HCT116 (cell line): ENCODE results near the gene GFPT1. TPM values are rescaled to one million over a fixed set of nuclear protein-coding genes. Genes with fewer than 3 reads are reported as not detected.

Source experiments
- ATAC-seq: fragments of 200-7000 bp; cut with Tn5 transposase; 2 replicates; pipeline ENCODE4 v1.9.1; 2020; ENCODE audit warnings: mild to moderate bottlenecking, moderate library complexity
- BruUV-seq: library from RNA; stranded (reverse); fragments of 400-500 nt; replicated peaks from 2 replicates; lab custom pipeline; 2021; lab: Mats Ljungman, UMichigan
- CTCF ChIA-PET: fragments of 300-600 bp; sonication (Branson Sonifier 250); formaldehyde crosslinking; loops from one replicate; lab custom pipeline; 2021; ENCODE audit warnings: antibody characterized with exemption; lab: Charles Lee
- POLR2A ChIA-PET: fragments of 300-600, 350-600 bp; sonication (Branson Sonifier 250); formaldehyde crosslinking; loops from one replicate; lab custom pipeline; 2021; ENCODE audit warnings: antibody characterized with exemption; lab: Charles Lee
- RAD21 ChIA-PET, 2 experiments: fragments of 300-600 bp; sonication (Branson Sonifier 250); formaldehyde crosslinking; loops; one replicate each; lab custom pipeline; 2023; ENCODE audit warnings: low total read pairs in 2 of 2; ENCODE audit not compliant: uncharacterized antibody in 2 of 2, unreplicated experiment in 2 of 2, low non-redundant PET in 1 of 2; lab: Charles Lee
- DNase-seq: peaks from one replicate; pipeline ENCODE4 v3.0.0-alpha.2; 2010; ENCODE audit warnings: low read depth, low spot score
- H2AFZ ChIP-seq: fragments of 200-600 bp; shearing (Covaris generic), sonication (generic); 2 replicates; pipeline ENCODE4 v1.6.1; 2017; ENCODE audit warnings: low read depth, mixed run types, mixed read lengths, antibody characterized with exemption, low read length; ENCODE audit not compliant: poor library complexity, severe bottlenecking
- H3K27ac ChIP-seq: 2 replicates; pipeline ENCODE4 v1.5.1; 2012; ENCODE audit warnings: low read depth, low read length
- H3K27me3 ChIP-seq: fragments of 200-600 bp; sonication (generic); 2 replicates; pipeline ENCODE4 v1.6.1; 2016; ENCODE audit warnings: mixed run types, low read length, mixed read lengths; ENCODE audit not compliant: insufficient read depth
- H3K36me3 ChIP-seq, 2 experiments: fragments of 200-500 bp in 1 of 2; fragments of 200-600 bp in 1 of 2; sonication (Bioruptor generic) in 1 of 2; sonication (generic) in 1 of 2; 2 replicates each; pipeline versions ENCODE4 v1.5.1 to v1.6.1; 2014 to 2016; ENCODE audit warnings: low read length in 2 of 2, inconsistent platforms in 1 of 2, mixed read lengths in 1 of 2, mixed run types in 1 of 2; ENCODE audit not compliant: insufficient read depth in 2 of 2, control insufficient read depth in 1 of 2
- H3K4me1 ChIP-seq, 2 experiments: fragments of 200-600 bp in 1 of 2; sonication (generic) in 1 of 2; 2 replicates each; pipeline versions ENCODE4 v1.5.1 to v1.6.1; 2012 to 2017; ENCODE audit warnings: low read length in 2 of 2, inconsistent platforms in 1 of 2, mild to moderate bottlenecking in 1 of 2, mixed read lengths in 1 of 2, mixed run types in 1 of 2, moderate library complexity in 1 of 2; ENCODE audit not compliant: insufficient read depth in 2 of 2, control insufficient read depth in 1 of 2
- H3K4me2 ChIP-seq: fragments of 200-600 bp; sonication (generic); 2 replicates; pipeline ENCODE4 v1.6.1; 2017; ENCODE audit warnings: mixed run types, low read length, mixed read lengths
- H3K4me3 ChIP-seq, 2 experiments: fragments of 200-600 bp in 1 of 2; sonication (generic) in 1 of 2; replicated peaks in 1 of 2; 2 replicates each; pipeline ENCODE4 v1.5.1; 2011 to 2016; ENCODE audit warnings: low read length in 2 of 2, control low read depth in 1 of 2, low read depth in 1 of 2, mild to moderate bottlenecking in 1 of 2, mixed read lengths in 1 of 2, mixed run types in 1 of 2
- H3K79me2 ChIP-seq: fragments of 200-600 bp; sonication (generic); 2 replicates; pipeline ENCODE4 v1.6.1; 2017; ENCODE audit warnings: mild to moderate bottlenecking, mixed run types, low read length, moderate library complexity, mixed read lengths; ENCODE audit not compliant: insufficient read depth
- H3K9ac ChIP-seq: fragments of 200-600 bp; sonication (generic); 2 replicates; pipeline ENCODE4 v1.6.1; 2016; ENCODE audit warnings: low read length, mixed read lengths
- H3K9me2 ChIP-seq: fragments of 200-600 bp; sonication (generic), shearing (Covaris generic); 2 replicates; pipeline ENCODE4 v1.6.1; 2017; ENCODE audit warnings: mixed run types, mild to moderate bottlenecking, moderate library complexity; ENCODE audit not compliant: insufficient read depth
- H3K9me3 ChIP-seq, 2 experiments: fragments of 200-500 bp in 1 of 2; fragments of 200-600 bp in 1 of 2; sonication (Bioruptor generic) in 1 of 2; sonication (generic) in 1 of 2; 2 replicates each; pipeline ENCODE4 v1.6.1; 2014 to 2017; ENCODE audit warnings: low read length in 2 of 2, mixed read lengths in 2 of 2, inconsistent platforms in 1 of 2, low read depth in 1 of 2, mild to moderate bottlenecking in 1 of 2, mixed run types in 1 of 2, moderate library complexity in 1 of 2; ENCODE audit not compliant: control insufficient read depth in 1 of 2, insufficient read depth in 1 of 2
- H4K20me1 ChIP-seq: fragments of 200-600 bp; sonication (generic), shearing (Covaris generic); 2 replicates; pipeline ENCODE4 v1.6.1; 2017; ENCODE audit warnings: mixed run types, mild to moderate bottlenecking, moderate library complexity; ENCODE audit not compliant: insufficient read depth
- EGR1 ChIP-seq: IDR thresholded peaks from 2 replicates; pipeline ENCODE4 v1.6.1; 2012; ENCODE audit warnings: low read depth
- EZH2 ChIP-seq: fragments of 200-600 bp; sonication (generic); IDR thresholded peaks from 2 replicates; pipeline ENCODE4 v1.6.1; 2017; ENCODE audit warnings: antibody characterized with exemption, mixed run types
- EZH2phosphoT487 ChIP-seq: fragments of 200-600 bp; IDR thresholded peaks from 2 replicates; pipeline ENCODE4 v1.6.1; 2018; ENCODE audit warnings: antibody characterized with exemption, borderline replicate concordance
- intact Hi-C: fragments of 100-400 bp; cut with micrococcal nuclease; formaldehyde crosslinking; loops from 2 replicates; pipeline ENCODE4 v1.10.0; 2022
- total RNA-seq: library from RNA; stranded (reverse); gene quantifications from one replicate; pipeline ENCODE4 v1.2.1, GENCODE V29; 2021; ENCODE audit not compliant: unreplicated experiment
- TF ChIP-seq, protein P1 (sequence below): IDR thresholded peaks from 2 replicates; pipeline ENCODE4 v1.6.1; 2012
- TF ChIP-seq, protein P2 (sequence below): IDR thresholded peaks from 2 replicates; pipeline ENCODE4 v1.6.1; 2012

Gene GFPT1
- total RNA-seq, 1 experiment from 2014 or later, result 62.4 TPM

DNA sequence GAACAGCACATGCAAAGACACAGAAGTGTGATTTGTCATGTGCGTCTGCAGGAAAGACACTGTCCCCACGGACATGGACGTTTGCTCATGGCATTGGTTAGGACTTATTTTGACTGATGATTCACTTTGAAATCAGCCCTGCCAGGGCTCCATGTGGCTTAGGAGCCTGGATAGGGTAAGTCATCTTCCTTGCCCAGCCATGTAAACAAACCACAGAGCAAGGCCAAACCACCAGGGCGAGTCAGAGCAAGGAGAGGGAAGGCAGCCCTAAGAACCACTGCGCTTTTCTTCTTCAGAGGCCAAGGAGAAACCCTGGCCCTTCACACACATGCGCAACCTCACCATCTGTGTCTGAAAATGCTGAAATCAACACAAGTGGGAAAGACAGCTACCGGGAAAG is 88.8 kb downstream of the GFPT1 start:
- H2AFZ ChIP-seq, result no peak overlapping the region
- no peak for DNase-seq
- TF ChIP-seq, protein P1, sequence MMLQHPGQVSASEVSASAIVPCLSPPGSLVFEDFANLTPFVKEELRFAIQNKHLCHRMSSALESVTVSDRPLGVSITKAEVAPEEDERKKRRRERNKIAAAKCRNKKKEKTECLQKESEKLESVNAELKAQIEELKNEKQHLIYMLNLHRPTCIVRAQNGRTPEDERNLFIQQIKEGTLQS, result no peak
- no peak for TF ChIP-seq EZH2phosphoT487
- TF ChIP-seq EGR1, result no peak
- TF ChIP-seq, all 23 proteins: peak for 0
- Histone ChIP-seq H3K9me3 (no peaks in the 10 kb centered on the region), H3K4me3 (no peak overlapping the region), H3K9me2 (no peaks in the 10 kb centered on the region), H3K27me3 (no peaks in the 10 kb centered on the region), H3K4me2 (no peak overlapping the region), H3K4me1 (peaks cover 3 to 5% of the 10 kb centered on the region in 2 experiments; a peak in 2 of 4 replicates), H4K20me1 (no peaks in the 10 kb centered on the region), H3K27ac (no peak overlapping the region), H3K36me3 (no peaks in the 10 kb centered on the region), H3K79me2 (no peaks in the 10 kb centered on the region), H3K9ac (no peak overlapping the region)
- POLR2A ChIA-PET, result no interaction called here
- RAD21 ChIA-PET, result no interaction called here
- CTCF ChIA-PET, result no interaction called here
- intact Hi-C loops, result no loop called here
- no TSS peak for BruUV-seq
- ATAC-seq, result peak; percentile 73

DNA sequence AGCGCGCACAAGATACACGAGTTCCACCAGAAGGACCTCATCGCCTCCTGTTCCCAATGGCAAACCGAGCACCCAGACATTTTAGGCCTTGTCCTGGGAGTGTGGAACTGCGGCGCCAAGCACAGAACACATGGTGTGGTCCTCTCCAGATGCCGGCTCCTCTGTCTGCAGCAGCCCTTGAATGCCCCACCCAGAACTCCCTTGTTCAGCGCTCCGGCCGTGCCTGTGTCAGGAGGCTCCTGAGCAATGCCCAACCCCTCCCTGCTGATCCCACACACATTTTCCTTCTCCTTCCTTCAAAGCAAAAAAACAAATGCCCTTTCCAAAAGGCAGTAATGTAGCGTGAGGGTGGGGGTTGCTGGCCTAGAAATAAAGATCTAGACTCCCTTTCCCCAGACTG is 89.8 kb downstream of the GFPT1 start:
- H3K9me2 ChIP-seq, result no peaks in the 10 kb centered on the region
- H3K4me2 ChIP-seq, result no peak overlapping the region
- H3K36me3 ChIP-seq, result no peaks in the 10 kb centered on the region
- RAD21 ChIA-PET, result no interaction called here
- H3K79me2 ChIP-seq, result no peaks in the 10 kb centered on the region
- no peak for ATAC-seq
- no TSS peak for BruUV-seq
- H2AFZ ChIP-seq, result no peak overlapping the region
- TF ChIP-seq, protein P2, sequence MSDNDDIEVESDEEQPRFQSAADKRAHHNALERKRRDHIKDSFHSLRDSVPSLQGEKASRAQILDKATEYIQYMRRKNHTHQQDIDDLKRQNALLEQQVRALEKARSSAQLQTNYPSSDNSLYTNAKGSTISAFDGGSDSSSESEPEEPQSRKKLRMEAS, result no peak
- no peak for TF ChIP-seq EZH2
- no peaks in the 10 kb centered on the region for H3K27me3 ChIP-seq
- H3K9ac ChIP-seq, result no peak overlapping the region
- H3K4me3 ChIP-seq, result no peak overlapping the region
- H3K27ac ChIP-seq, result no peak overlapping the region
- H4K20me1 ChIP-seq, result no peaks in the 10 kb centered on the region
- peaks cover 3 to 5% of the 10 kb centered on the region in 2 experiments; a peak in 2 of 4 replicates for H3K4me1 ChIP-seq
- POLR2A ChIA-PET, result no interaction called here
- intact Hi-C loops, result no loop called here
- CTCF ChIA-PET, result no interaction called here
- no peak for DNase-seq
- no peaks in the 10 kb centered on the region for H3K9me3 ChIP-seq
